Right hindlimb (tissue), 1 donor: ENCODE data around the gene CASK.
"Not testable (repeated sequence)": the region's sequence is repeated elsewhere in the genome, so short reads cannot be mapped to it uniquely, and the experiment has no call there.

ENCODE experiments used
- DNase-seq: peaks from one replicate; pipeline ENCODE4 v3.0.0-alpha.2; 2018

CASK gene

GRCh38 chrX:41616935-41617334 lies 306.4 kb downstream of the CASK start:
- no peak for DNase-seq

DNA sequence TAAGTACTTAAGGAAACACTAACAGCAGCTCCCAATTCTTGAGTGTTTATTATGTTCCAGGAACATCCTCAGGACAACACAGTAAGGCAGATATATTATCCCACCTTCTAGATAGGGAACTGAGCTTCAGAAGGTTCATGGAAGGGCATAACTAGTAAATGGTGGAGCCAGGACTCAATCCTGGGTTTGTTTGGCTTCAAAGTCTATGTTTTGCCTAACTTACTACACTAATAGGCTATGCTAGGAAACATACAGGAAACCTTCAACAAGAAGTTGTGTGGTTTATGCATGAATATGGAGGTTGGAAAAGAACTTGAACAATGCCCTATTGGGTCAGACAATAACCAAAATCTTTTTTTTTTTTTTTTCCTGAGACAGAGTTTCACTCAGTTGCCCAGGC lies 307.1 kb downstream of the CASK start:
- DNase-seq: no peak

DNA sequence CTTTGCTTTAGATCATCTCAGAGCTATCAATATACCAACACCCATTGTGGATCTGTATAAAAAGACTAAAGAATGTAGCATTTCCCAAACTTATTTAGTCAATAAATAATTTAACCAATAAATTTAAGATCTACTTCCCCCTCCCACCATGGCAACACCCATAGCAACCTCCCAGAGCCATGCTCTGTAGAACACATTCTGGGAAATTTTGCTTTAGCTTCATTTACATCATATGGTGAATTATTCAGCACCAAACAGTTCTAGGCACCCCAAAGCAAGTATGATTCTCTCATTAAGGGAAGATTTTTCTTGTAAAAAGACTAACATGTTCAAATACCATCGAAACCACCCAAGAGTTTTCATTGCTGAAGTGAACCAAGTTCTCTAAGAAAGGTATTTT lies 315.1 kb downstream of the CASK start:
- no peak for DNase-seq

DNA sequence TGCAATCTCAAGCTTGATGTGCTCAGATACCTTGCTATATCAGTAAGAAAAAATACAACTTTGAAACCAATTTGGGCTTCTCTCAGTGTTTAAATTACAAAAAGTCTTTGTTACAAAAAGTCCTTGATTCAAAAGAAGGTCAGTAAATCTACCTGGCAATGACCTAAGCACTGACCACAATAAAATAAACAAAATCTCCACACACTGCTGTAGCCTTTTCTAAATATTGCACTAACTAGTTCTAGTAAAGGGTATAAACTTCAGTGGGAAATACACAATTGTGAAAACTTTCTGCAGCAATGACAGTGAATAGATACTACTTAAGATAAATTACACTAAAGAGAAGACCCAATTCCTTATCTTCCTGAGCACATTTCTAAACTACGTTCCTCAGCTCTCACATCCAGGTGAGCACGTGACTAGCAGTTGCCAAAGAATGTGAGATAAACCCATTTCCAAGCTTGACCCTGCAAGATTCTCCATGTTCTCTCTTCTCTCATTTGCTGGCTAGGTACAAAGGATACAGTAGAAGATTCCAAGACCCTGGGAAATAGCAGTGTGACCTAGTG lies 316.0 kb downstream of the CASK start:
- DNase-seq: no peak

- not testable (repeated sequence) for DNase-seq
Observed at GRCh38 chrX:41606057-41606456, 317.3 kb downstream of the CASK start.

GRCh38 chrX:41604766-41605543 lies 318.4 kb downstream of the CASK start:
- DNase-seq: no peak

DNA sequence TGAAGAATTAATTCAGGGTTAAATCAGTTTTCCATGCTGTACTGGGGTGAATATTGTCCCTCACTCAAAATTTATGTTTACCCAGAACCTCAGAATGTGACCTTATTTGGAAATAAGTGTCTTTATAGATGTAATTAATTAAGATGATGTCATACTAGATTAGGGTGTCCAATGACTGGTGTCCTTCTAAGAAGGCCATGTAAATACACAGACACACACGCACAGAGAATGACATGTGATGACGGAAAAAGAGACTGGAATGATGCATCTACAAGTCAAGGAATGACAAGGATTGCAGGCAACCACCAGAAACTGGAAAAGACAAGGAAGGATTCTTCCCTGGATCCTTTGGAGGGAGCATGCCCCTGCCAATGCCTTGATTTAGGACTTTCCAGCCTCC lies 319.2 kb downstream of the CASK start:
- no peak for DNase-seq

- DNase-seq: no peak
Observed at GRCh38 chrX:41603596-41603995, 319.8 kb downstream of the CASK start.

DNA sequence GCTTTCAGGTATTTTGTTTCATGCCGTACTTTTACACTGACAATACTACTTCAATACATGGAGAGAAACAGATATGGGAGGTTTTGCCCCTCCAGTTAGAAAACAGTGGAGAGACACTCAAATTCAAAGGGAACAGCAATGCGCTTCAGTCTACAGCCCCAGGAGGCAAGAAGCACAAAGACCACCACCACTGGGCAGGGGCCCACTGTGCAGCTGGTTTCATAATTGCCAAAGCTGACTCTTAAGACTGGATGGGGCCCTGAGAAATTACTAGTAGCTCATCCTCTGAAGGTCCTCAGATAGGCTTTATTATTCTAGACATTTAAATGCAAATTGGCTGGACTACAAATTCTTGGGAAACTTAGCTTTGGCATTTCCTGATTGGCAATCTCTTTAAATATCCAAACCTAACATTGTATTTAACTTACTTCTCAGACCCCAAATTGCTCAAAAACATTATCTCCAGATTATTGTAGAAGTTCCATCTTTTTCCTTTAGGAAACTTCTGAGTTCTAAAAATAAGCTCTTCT lies 320.5 kb downstream of the CASK start:
- DNase-seq: no peak

GRCh38 chrX:41600291-41600690 lies 323.1 kb downstream of the CASK start:
- DNase-seq: no peak

DNA sequence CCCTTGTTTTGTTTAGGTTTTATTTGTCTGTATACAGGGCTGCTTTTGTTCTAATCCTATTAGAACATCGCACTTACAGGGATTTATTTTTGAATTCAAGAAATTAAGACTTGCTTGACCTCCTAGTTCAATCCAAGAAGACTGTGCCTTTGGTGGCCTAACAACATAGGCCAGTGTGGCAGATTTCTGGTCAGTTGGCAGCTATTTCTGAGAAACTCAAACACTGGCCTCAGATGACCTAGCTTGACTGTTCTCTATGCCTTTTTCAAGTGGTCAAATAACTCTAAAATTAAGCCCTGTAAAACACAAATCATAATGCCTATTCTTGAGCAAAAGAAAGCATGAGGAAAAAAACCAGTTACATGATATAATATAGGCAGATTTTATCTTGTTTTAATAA lies 323.8 kb downstream of the CASK start:
- DNase-seq: no peak

GRCh38 chrX:41596596-41596995 lies 326.8 kb downstream of the CASK start:
- DNase-seq: no peak

GRCh38 chrX:41594634-41595033 lies 328.7 kb downstream of the CASK start:
- no peak for DNase-seq

DNA sequence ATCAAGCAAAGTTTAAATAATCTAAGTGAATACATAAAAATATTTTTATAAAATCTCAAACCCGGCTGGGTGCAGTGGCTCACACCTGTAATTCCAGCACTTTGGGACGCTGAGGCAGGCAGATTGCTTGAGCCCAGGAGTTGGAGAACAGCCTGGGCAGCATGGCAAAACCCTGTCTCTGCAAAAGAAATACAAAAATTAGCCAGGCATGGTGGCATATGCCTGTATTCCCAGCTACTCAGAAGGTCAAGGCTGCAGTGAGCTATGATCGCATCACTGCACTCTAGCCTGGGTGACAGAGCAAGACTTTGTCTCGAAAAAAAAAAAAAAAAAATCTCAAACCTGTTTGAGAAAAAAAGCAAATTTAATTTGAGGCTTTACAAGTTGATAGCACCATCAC lies 331.4 kb downstream of the CASK start:
- no peak for DNase-seq

GRCh38 chrX:41590641-41591040 lies 332.7 kb downstream of the CASK start:
- no peak for DNase-seq

- peak; percentile 38 for DNase-seq
Observed at GRCh38 chrX:41589634-41590270, 333.6 kb downstream of the CASK start.

DNA sequence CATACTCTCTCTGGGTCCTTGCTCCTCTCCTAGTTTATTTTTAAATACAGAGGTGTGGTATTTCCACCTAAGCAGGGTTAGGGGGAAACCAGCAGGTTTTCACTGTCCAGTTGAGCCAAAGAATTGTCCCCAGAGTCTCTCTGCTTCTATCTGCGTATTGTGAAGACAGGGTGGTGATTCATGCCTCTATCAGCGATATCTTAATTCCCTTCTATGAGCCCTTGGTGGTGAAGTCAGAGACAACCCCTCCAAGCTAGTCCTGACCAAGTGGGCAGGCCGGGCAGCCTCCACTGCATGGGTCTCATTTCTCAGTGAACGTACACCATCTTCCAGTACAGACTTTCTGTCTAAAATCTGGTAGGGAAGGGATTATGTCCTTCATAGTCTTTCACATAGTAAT lies 335.1 kb downstream of the CASK start:
- no peak for DNase-seq

DNA sequence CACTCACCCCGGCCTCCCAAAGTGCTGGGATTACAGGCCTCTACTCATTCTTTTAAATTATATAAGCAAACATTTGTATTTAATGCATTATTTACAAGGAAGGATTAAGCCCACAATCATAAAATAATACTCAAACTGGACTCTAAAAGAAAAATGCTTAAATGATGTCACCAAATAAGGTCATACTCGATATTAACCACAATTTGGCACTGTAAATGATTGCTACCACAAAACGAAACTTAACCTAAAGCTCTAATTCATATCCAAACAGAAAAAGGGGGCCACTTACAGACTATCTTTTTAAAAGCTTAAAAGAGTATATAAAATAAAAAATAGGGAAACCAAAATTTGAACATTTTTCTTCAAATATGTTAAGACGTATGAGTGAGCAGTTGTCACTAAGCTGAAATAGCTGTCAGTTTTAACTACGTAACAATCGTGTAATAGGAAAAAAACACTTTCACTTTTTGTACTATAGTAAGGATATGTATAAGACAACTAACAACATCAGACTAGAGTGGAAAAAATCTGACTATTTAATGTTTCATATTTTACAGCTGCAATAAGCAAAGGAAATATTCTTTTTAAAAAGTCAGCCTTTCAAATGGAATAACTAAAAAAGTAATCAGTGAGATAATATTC lies 342.8 kb downstream of the CASK start:
- DNase-seq: no peak

- DNase-seq: no peak
Observed at GRCh38 chrX:41563876-41564275, 359.5 kb downstream of the CASK start.

DNA sequence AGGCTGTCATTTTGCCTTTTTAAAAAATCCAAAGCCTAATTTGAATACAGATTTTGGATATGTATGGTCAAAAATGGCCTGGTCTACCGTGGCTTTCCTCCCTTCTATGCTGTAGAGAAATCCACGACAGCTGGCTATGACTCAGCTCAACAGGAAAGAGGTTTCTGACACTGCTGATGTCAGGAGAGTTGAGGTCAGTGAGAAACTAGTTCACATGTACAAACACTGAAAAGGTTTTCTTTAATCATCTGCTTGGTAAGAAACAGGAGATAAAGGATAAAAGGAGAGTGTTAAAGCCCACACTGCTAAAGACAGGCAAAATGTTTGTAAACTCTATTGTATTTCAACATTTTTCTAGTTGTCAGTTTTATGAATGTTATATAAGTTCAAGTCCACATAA lies 362.3 kb downstream of the CASK start:
- DNase-seq: peak; percentile 19

DNA sequence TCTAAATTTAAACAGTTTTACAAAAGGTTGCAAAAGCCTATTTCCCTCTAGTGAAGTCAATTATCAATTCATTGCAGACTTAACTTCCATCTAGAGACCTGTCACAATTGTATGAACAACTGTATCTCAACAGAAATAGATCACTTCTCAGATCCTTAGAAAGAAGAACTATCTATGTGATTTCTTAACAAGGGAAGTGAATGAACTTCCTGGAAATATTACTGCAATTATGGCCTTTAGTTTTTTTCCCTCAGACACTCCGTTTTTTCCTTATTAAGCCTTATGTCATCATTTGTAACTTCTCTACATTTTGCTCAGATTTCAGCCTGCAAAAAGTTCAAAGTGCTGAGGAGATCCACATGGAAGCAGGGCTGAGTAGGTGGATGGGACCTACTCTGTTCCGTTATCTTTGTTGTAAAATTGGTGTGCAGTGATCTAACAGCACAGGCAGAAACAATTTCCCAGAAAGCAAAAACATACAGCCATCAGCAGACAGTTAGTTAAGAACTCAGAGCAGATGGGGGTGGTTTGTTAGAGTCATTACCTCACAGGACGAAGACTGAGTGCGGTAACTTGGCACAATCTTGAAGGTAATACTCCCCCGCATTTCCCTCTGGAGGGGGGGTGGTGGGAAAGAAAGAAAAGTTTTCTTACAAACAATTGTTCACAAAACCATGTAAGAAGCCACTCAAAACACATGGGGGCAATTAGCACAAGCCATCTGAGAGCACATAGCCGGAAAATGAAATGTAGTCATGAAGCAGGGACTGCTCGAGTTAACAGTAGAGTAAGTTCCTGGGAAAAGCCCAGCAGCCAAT lies 363.9 kb downstream of the CASK start:
- DNase-seq: peak; percentile 55

DNA sequence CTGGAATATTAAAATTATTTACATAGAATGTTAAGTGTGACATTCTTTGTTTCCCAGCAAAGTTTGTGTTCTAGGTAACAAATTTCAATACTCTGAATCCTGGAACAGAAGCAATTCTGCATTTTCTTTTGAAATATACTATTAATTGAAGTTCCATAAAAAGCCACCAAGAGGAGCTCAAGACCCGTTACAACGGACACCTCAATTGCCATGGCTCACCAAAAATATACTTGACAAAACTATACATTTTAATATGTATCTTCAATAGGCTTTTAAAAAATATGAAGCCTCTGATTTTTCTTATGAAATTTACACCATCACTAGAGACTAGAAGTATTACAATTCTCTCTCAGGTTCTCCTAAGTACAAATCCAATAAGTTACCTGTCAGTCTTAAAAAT lies 364.8 kb downstream of the CASK start:
- no peak for DNase-seq

GRCh38 chrX:41556958-41557357 lies 366.4 kb downstream of the CASK start:
- DNase-seq: no peak
